K562 (cell line): ENCODE results near the gene UBE2K. TPM values are rescaled to one million over a fixed set of nuclear protein-coding genes. Genes with fewer than 3 reads are reported as not detected.

Experiments used
- polyA plus RNA-seq, 8 experiments: library from polyadenylated mRNA; depleted of rRNA in 4 of 8; stranded (reverse) in 5 of 8; unstranded in 3 of 8; fragments of >200 nt; fragmentation: Nextera tagmentation in 2 of 8; fragmentation: Illumina TruSeq in 1 of 8; extraction: Ambion mirVana in 2 of 8; extraction: Trizol in 1 of 8; gene quantifications; 2 replicates each; pipeline versions ENCODE4 v1.2.1 to v1.2.3, GENCODE V29; 2011 to 2014; ENCODE audit warnings: inconsistent platforms in 1 of 8, missing spikeins in 1 of 8
- small RNA-seq: library from RNA; depleted of rRNA; stranded (forward); fragments of <200 nt; gene quantifications from one replicate; pipeline ENCODE3, GENCODE V24; 2014
- total RNA-seq, 7 experiments: library from RNA; depleted of rRNA in 6 of 7; stranded (reverse); fragments of >200 nt in 6 of 7; fragmentation: Illumina TruSeq in 2 of 7; extraction: Trizol in 2 of 7; gene quantifications; 2 replicates each; pipeline versions ENCODE4 v1.2.1 to v1.2.3, GENCODE V29; 2011 to 2021; ENCODE audit warnings: low replicate concordance in 1 of 7

UBE2K gene
- total and polyA plus RNA-seq, 9 of the 15 experiments (the other 6 are each of a cell fraction or from before 2014, with no cell fraction given): 29.8 to 190 (median 62.6) TPM

Small RNA genes within 50 kb of the gene (small RNA-seq; reads per million reads assigned to genes)
- not detected for gene RF00019
- gene RN7SL558P: not detected

Other genes starting within 250 kb of the UBE2K start
- 2,727 and 5,178 TPM in 2 replicates for gene RPL9, start 239.2 kb upstream of the UBE2K start, total RNA-seq (2014; rRNA removed)
- gene RPL9, start 239.2 kb upstream of the UBE2K start, total RNA-seq (2014; rRNA removed; fragmentation: Illumina TruSeq; extraction: Trizol): 3,033 and 3,406 TPM in 2 replicates
- gene RPL9, start 239.2 kb upstream of the UBE2K start, total RNA-seq (2015; rRNA removed; fragmentation: Illumina TruSeq; extraction: Trizol): 2,713 and 2,948 TPM in 2 replicates
- 1,925 and 2,195 TPM in 2 replicates for gene RPL9, start 239.2 kb upstream of the UBE2K start, total RNA-seq (2021)
- gene RPL9, start 239.2 kb upstream of the UBE2K start, polyA plus RNA-seq (2011; rRNA removed): 2,384 and 2,903 TPM in 2 replicates
- 2,442 and 3,049 TPM in 2 replicates for gene RPL9, start 239.2 kb upstream of the UBE2K start, polyA plus RNA-seq (2014; fragmentation: Illumina TruSeq; extraction: Trizol)
- 1,000 to 10,000 TPM; 3,844 to 3,942 TPM for gene RPL9, start 239.2 kb upstream of the UBE2K start, polyA plus RNA-seq (2014; fragmentation: Nextera tagmentation; extraction: Ambion mirVana)
- 3,722 and 4,659 TPM in 2 replicates for gene RPL9, start 239.2 kb upstream of the UBE2K start, polyA plus RNA-seq (2014; rRNA removed)
- 21.9 and 23.5 TPM in 2 replicates for gene LIAS, start 239.1 kb upstream of the UBE2K start, total RNA-seq (2014; rRNA removed)
- gene LIAS, start 239.1 kb upstream of the UBE2K start, total RNA-seq (2014; rRNA removed; fragmentation: Illumina TruSeq; extraction: Trizol): 57.1 and 66.9 TPM in 2 replicates
- gene LIAS, start 239.1 kb upstream of the UBE2K start, total RNA-seq (2015; rRNA removed; fragmentation: Illumina TruSeq; extraction: Trizol): 39.7 and 42.1 TPM in 2 replicates
- gene LIAS, start 239.1 kb upstream of the UBE2K start, total RNA-seq (2021): 27.4 and 28.1 TPM in 2 replicates
- 39.5 and 50.2 TPM in 2 replicates for gene LIAS, start 239.1 kb upstream of the UBE2K start, polyA plus RNA-seq (2011; rRNA removed)
- 45.0 and 49.7 TPM in 2 replicates for gene LIAS, start 239.1 kb upstream of the UBE2K start, polyA plus RNA-seq (2014; fragmentation: Illumina TruSeq; extraction: Trizol)
- 10 to 100 TPM; 40.3 to 56.6 TPM for gene LIAS, start 239.1 kb upstream of the UBE2K start, polyA plus RNA-seq (2014; fragmentation: Nextera tagmentation; extraction: Ambion mirVana)
- 37.8 and 40.2 TPM in 2 replicates for gene LIAS, start 239.1 kb upstream of the UBE2K start, polyA plus RNA-seq (2014; rRNA removed)
- gene UGDH, start 170.7 kb upstream of the UBE2K start, total RNA-seq (2014; rRNA removed): 16.2 and 18.9 TPM in 2 replicates
- gene UGDH, start 170.7 kb upstream of the UBE2K start, total RNA-seq (2014; rRNA removed; fragmentation: Illumina TruSeq; extraction: Trizol): 16.0 and 21.1 TPM in 2 replicates
- 10.1 and 12.0 TPM in 2 replicates for gene UGDH, start 170.7 kb upstream of the UBE2K start, total RNA-seq (2015; rRNA removed; fragmentation: Illumina TruSeq; extraction: Trizol)
- gene UGDH, start 170.7 kb upstream of the UBE2K start, total RNA-seq (2021): 21.7 and 22.7 TPM in 2 replicates
- 15.1 and 19.1 TPM in 2 replicates for gene UGDH, start 170.7 kb upstream of the UBE2K start, polyA plus RNA-seq (2011; rRNA removed)
- 17.3 and 18.6 TPM in 2 replicates for gene UGDH, start 170.7 kb upstream of the UBE2K start, polyA plus RNA-seq (2014; fragmentation: Illumina TruSeq; extraction: Trizol)
- gene UGDH, start 170.7 kb upstream of the UBE2K start, polyA plus RNA-seq (2014; fragmentation: Nextera tagmentation; extraction: Ambion mirVana): 1 to 10 TPM; 5.5 to 6.8 TPM
- 18.0 and 18.7 TPM in 2 replicates for gene UGDH, start 170.7 kb upstream of the UBE2K start, polyA plus RNA-seq (2014; rRNA removed)
- gene SMIM14, start 59.3 kb upstream of the UBE2K start, total RNA-seq (2014; rRNA removed): 0.41 and 1.6 TPM in 2 replicates
- gene SMIM14, start 59.3 kb upstream of the UBE2K start, total RNA-seq (2014; rRNA removed; fragmentation: Illumina TruSeq; extraction: Trizol): 1.9 and 2.2 TPM in 2 replicates
- gene SMIM14, start 59.3 kb upstream of the UBE2K start, total RNA-seq (2015; rRNA removed; fragmentation: Illumina TruSeq; extraction: Trizol): 0.94 and 0.98 TPM in 2 replicates
- 1.8 and 2.0 TPM in 2 replicates for gene SMIM14, start 59.3 kb upstream of the UBE2K start, total RNA-seq (2021)
- 3.7 and 5.7 TPM in 2 replicates for gene SMIM14, start 59.3 kb upstream of the UBE2K start, polyA plus RNA-seq (2011; rRNA removed)
- 1.9 and 3.1 TPM in 2 replicates for gene SMIM14, start 59.3 kb upstream of the UBE2K start, polyA plus RNA-seq (2014; fragmentation: Illumina TruSeq; extraction: Trizol)
- 1 to 10 TPM; 3.0 to 3.7 TPM for gene SMIM14, start 59.3 kb upstream of the UBE2K start, polyA plus RNA-seq (2014; fragmentation: Nextera tagmentation; extraction: Ambion mirVana)
- 1.6 and 2.3 TPM in 2 replicates for gene SMIM14, start 59.3 kb upstream of the UBE2K start, polyA plus RNA-seq (2014; rRNA removed)